ENCODE measurements around the gene SH2D4B. TPM values are rescaled to one million over a fixed set of nuclear protein-coding genes. Genes with fewer than 3 reads are reported as not detected.

SH2D4B gene
- total RNA-seq, 1 experiment from 2014 or later: 0.22 TPM

- Histone ChIP-seq H3K9me2 (ENCODE audit: insufficient read depth) (no peaks in the 10 kb centered on the region), H3K36me3 (ENCODE audit: control insufficient read depth in 1 of 2, insufficient read depth in 2 of 2, low read length in 2 of 2) (no peaks in the 10 kb centered on the region), H3K9me3 (ENCODE audit: control insufficient read depth in 1 of 2, insufficient read depth in 1 of 2, low read depth in 1 of 2, low read length in 2 of 2) (no peaks in the 10 kb centered on the region), H3K27ac (ENCODE audit: low read depth, low read length) (no peak overlapping the region), H3K27me3 (ENCODE audit: insufficient read depth, low read length) (no peaks in the 10 kb centered on the region), H3K9ac (ENCODE audit: low read length) (no peak overlapping the region), H3K4me1 (ENCODE audit: control insufficient read depth in 1 of 2, insufficient read depth in 2 of 2, low read length in 2 of 2) (no peaks in the 10 kb centered on the region), H3K4me3 (replicated peaks in 1 of 2; ENCODE audit: low read depth in 1 of 2, low read length in 2 of 2) (no peak overlapping the region), H3K4me2 (ENCODE audit: low read length) (no peak overlapping the region), H2AFZ (ENCODE audit: low read depth, low read length, poor library complexity, severe bottlenecking) (no peak overlapping the region), H3K79me2 (ENCODE audit: insufficient read depth, low read length) (no peaks in the 10 kb centered on the region), H4K20me1 (ENCODE audit: insufficient read depth) (no peaks in the 10 kb centered on the region)
- ChIA-PET POLR2A (no interaction called here), CTCF (interaction anchor here (1.6 kb wide), 1 partner anchor 53 kb away, joined by 3 read pairs; no protein-coding TSS in a partner anchor), RAD21 (ENCODE audit: low non-redundant PET in 1 of 2, low total read pairs in 2 of 2, uncharacterized antibody in 2 of 2, unreplicated experiment in 2 of 2) (no interaction called here)
- intact Hi-C loops (cut with micrococcal nuclease): no loop called here
- no TSS peak for BruUV-seq (replicated peaks)
- DNase-seq (ENCODE audit: low read depth, low spot score) (no peak), ATAC-seq (no peak)
- TF ChIP-seq POLR2A (IDR thresholded peaks at IDR 0.05; ENCODE audit: borderline replicate concordance, extremely low read depth, insufficient read depth, insufficient read length): no peak
- TF ChIP-seq, protein P1, sequence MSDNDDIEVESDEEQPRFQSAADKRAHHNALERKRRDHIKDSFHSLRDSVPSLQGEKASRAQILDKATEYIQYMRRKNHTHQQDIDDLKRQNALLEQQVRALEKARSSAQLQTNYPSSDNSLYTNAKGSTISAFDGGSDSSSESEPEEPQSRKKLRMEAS (IDR thresholded peaks at IDR 0.05): no peak
- TF ChIP-seq JUND (IDR thresholded peaks at IDR 0.05): no peak
- TF ChIP-seq FOSL1 (IDR thresholded peaks at IDR 0.05; ENCODE audit: low read depth): no peak
- no peak for TF ChIP-seq TCF7L2 (IDR thresholded peaks at IDR 0.05; ENCODE audit: borderline replicate concordance, extremely low read depth, insufficient read depth, insufficient read length)
- no peak for TF ChIP-seq SP1 (IDR thresholded peaks at IDR 0.05; ENCODE audit: low read depth)
- no peak for TF ChIP-seq SIN3A (IDR thresholded peaks at IDR 0.05; ENCODE audit: low read depth)
- TF ChIP-seq EZH2 (IDR thresholded peaks at IDR 0.05): no peak
- no peak for TF ChIP-seq YY1 (IDR thresholded peaks at IDR 0.05; ENCODE audit: extremely low read depth, insufficient replicate concordance, low read depth, low read length)
- no peak for TF ChIP-seq CEBPB (IDR thresholded peaks at IDR 0.05; ENCODE audit: low read depth)
- TF ChIP-seq CTCF (IDR thresholded peaks at IDR 0.05 in 2 of 3, conservative IDR thresholded peaks at IDR 0.05 in 1 of 3; ENCODE audit: borderline replicate concordance in 1 of 3, insufficient read depth in 1 of 3, low read depth in 2 of 3, low read length in 2 of 3): no peak
- TF ChIP-seq REST (IDR thresholded peaks at IDR 0.05; ENCODE audit: low read depth): no peak
- TF ChIP-seq EZH2phosphoT487 (IDR thresholded peaks at IDR 0.05; ENCODE audit: borderline replicate concordance): no peak
- TF ChIP-seq ELF1 (IDR thresholded peaks at IDR 0.05; ENCODE audit: borderline replicate concordance, low read depth): no peak
- TF ChIP-seq SRF (IDR thresholded peaks at IDR 0.05; ENCODE audit: low read depth): no peak
- no peak for TF ChIP-seq ZFX (IDR thresholded peaks at IDR 0.05)
- TF ChIP-seq EGR1 (IDR thresholded peaks at IDR 0.05; ENCODE audit: low read depth): no peak
- no peak for TF ChIP-seq RAD21 (IDR thresholded peaks at IDR 0.05; ENCODE audit: low read depth)
- TF ChIP-seq POLR2AphosphoS5 (IDR thresholded peaks at IDR 0.05; ENCODE audit: low read depth, low read length): no peak
These were observed 71.6 kb downstream of the SH2D4B start for GRCh38 chr10:80609331-80609730.
